ENCODE data around the gene RASGRP4.

GRCh38 chr19:38391911-38392464, 34.0 kb downstream of the RASGRP4 start:
- TF ChIP-seq CTCF (IDR thresholded peaks at IDR 0.05) (no peak), ZFX (IDR thresholded peaks at IDR 0.05; ENCODE audit: borderline replicate concordance) (no peak)

Measured in 22Rv1 (cell line).